Activated CD8-positive, alpha-beta T cell treated with anti-CD3 and anti-CD28 coated beads, Interleukin-2, amount 10 ng/mL, durations not matched to agents 7 days and 5 days (primary cell): ENCODE data around the gene PLAC9. TPM values are rescaled to one million over a fixed set of nuclear protein-coding genes. Genes with fewer than 3 reads are reported as not detected.

Source experiments
- ATAC-seq: fragments of 150-1000 bp; cut with Tn5 transposase; one replicate; pipeline ENCODE4 v1.10.0; 2021; ENCODE audit warnings: moderate library complexity
- CTCF ChIA-PET: fragments of 350-600 bp; sonication (Branson Sonifier 250); formaldehyde crosslinking; loops from one replicate; lab custom pipeline; 2021; ENCODE audit warnings: antibody characterized with exemption; lab: Charles Lee
- POLR2A ChIA-PET: fragments of 350-600 bp; sonication (Branson Sonifier 250); formaldehyde crosslinking; loops from one replicate; lab custom pipeline; 2021; ENCODE audit warnings: antibody characterized with exemption; lab: Charles Lee
- DNase-seq: peaks from one replicate; pipeline ENCODE4 v3.0.0-alpha.2; 2020
- H3K27ac Mint-ChIP-seq: one replicate; pipeline ENCODE4 v1.8.0; 2021; ENCODE audit warnings: mild to moderate bottlenecking, mixed read lengths
- H3K27me3 Mint-ChIP-seq: one replicate; pipeline ENCODE4 v1.8.0; 2021; ENCODE audit warnings: low read depth, mixed read lengths
- H3K36me3 Mint-ChIP-seq: one replicate; pipeline ENCODE4 v1.8.0; 2021; ENCODE audit warnings: low read depth, mixed read lengths
- H3K4me1 Mint-ChIP-seq: one replicate; pipeline ENCODE4 v1.8.0; 2021; ENCODE audit warnings: low read depth, mixed read lengths
- H3K4me3 Mint-ChIP-seq: one replicate; pipeline ENCODE4 v1.8.0; 2021; ENCODE audit warnings: mild to moderate bottlenecking, mixed read lengths
- H3K9me3 Mint-ChIP-seq: one replicate; pipeline ENCODE4 v1.8.0; 2022; ENCODE audit warnings: mixed read lengths; ENCODE audit not compliant: insufficient read depth
- total RNA-seq, 2 experiments: library from RNA; stranded (reverse); gene quantifications; one replicate each; pipeline ENCODE4 v1.2.3, GENCODE V29; 2021

PLAC9 gene
- total RNA-seq, 2 experiments from 2014 or later: not detected

DNA sequence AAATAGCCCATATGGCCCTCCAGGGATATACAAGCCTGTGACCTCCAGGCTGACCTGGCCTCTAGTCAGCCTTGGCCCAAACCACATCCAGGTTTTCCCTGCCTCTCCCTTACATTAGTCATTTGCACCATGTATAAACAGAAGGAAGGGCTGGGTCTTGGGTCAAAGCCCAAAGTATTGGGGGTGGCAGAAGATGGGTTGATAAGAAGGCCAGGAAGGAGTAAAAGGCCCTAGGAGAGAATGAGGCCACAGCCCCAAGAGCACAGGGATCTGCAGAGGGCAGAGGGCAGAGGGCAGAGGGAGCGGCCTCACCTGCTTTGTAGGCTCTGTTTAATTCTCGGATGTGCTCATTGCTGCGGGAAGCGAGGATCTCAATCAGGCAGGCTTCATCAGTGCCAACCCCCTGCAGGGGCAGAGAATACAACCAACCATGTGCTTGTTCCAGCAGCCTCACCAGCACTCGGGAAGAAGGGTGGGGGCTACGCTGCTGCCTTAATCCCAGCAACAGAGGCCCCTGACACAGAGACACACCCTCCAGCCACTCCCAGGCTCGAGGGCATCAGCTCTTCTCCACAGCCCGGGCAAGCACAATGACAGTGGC, 31.3 kb downstream of the PLAC9 start:
- ATAC-seq (no peak), DNase-seq (no peak)
- Mint-ChIP-seq H3K36me3 (peaks cover 54% of the 10 kb centered on the region), H3K4me3 (no peak overlapping the region), H3K9me3 (no peaks in the 10 kb centered on the region), H3K27ac (no peak overlapping the region), H3K4me1 (peaks cover 7% of the 10 kb centered on the region), H3K27me3 (no peaks in the 10 kb centered on the region)
- POLR2A ChIA-PET: no interaction called here
- CTCF ChIA-PET: interaction anchor here (1.7 kb wide), 1 partner anchor 40 kb away, joined by 5 read pairs; no protein-coding TSS in a partner anchor

DNA sequence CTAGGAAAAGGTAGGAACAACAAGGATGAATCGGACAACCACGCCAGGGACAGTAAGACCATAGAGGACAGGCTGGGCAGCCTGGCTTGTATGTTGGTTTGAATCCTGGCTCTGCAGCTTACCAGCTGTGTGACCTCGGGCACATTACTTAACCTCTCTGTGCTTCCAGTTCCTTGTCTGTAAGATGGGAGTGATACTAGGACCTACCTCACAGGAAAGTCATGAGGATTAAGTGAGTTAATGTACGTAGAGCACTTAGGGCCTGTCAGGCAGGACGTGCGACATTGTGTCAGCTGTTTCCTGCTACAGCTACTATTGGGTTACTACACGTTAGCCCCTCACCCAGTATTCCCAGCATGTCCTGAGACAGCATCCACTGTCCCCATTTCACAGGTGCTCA, 32.1 kb downstream of the PLAC9 start:
- H3K27me3 Mint-ChIP-seq: no peaks in the 10 kb centered on the region
- no peak for ATAC-seq
- no peak overlapping the region for H3K27ac Mint-ChIP-seq
- no peaks in the 10 kb centered on the region for H3K9me3 Mint-ChIP-seq
- ChIA-PET CTCF (interaction anchor here (1.7 kb wide), 1 partner anchor 39 kb away, joined by 5 read pairs; no protein-coding TSS in a partner anchor), POLR2A (no interaction called here)
- DNase-seq: no peak
- H3K36me3 Mint-ChIP-seq: peaks cover 51% of the 10 kb centered on the region
- no peak overlapping the region for H3K4me3 Mint-ChIP-seq
- peaks cover 3% of the 10 kb centered on the region for H3K4me1 Mint-ChIP-seq

DNA sequence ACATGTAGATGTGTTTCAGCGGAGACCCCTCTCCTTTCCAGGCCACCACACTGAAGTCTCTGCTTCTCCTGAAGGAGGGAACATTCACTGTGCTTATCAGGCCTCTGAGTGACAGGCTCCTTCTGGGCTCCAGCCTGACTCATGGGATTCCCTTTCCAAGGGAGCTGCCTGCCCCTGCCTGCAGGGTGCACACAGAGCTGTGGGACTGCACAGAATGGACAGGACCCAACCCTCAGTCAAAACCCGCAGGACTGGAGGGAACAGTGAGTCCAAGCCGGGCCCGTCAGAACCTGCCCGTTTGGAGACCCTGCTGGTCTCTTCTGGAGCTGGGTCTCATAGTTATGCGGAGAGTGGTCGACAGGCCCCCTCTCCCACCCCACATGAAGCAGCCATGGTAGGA, 32.6 kb downstream of the PLAC9 start:
- Mint-ChIP-seq H3K27me3 (no peaks in the 10 kb centered on the region), H3K27ac (peak overlapping the region; percentile 20), H3K9me3 (no peaks in the 10 kb centered on the region), H3K36me3 (peaks cover 49% of the 10 kb centered on the region), H3K4me1 (peaks cover 5% of the 10 kb centered on the region), H3K4me3 (no peak overlapping the region)
- ATAC-seq: no peak
- ChIA-PET CTCF (interaction anchor here (0.6 to 1.7 kb wide), 2 partner anchors 21 to 38 kb away, joined by 3 to 5 read pairs; no protein-coding TSS in a partner anchor), POLR2A (no interaction called here)
- DNase-seq: no peak

DNA sequence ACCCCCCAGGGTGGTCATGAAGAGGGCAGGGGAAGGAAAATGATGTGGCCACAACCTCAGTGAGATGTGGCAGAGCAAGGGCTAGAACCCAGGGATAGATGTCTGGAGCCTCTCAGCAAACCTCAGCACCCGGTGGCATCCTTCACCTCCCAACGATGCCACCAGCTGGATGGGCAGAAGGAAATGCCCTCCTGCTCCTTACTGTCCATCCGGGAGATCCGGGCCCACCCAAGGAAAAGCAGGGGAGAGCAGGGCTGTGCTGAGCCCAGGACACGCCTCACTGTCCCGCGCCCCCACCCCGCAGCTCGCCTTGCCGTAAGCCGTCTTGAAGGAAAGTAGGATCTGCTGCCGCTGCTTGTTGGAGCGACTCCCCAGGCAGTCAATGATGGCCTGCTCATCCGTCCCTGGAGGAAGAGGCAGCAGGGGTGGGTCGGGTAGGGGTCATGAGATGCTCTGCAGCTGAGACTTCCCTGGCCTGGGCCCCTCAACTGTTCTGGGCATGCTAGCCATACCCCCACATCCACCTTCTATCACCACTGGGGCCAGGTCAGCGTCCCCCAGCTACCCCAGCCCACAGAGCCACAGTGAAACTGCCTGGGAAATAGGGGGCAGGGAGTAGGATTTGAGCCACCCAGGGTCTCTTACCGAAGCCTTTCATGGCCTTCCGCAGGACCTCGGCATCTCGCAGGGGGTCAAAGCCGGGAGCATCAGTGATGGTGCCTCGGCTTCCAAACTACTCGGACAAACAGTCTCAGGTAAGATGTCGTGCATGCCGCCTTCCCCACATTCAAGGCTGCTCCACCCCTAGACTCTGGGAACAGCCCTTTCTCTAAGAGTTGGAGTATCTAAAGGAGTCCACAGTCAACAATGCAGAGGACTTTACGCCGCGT, 34.3 kb downstream of the PLAC9 start:
- H3K36me3 Mint-ChIP-seq: peaks cover 32% of the 10 kb centered on the region
- H3K4me3 Mint-ChIP-seq: no peak overlapping the region
- DNase-seq (no peak), ATAC-seq (no peak)
- ChIA-PET POLR2A (interaction anchor here (1.0 kb wide), 1 partner anchor 10 kb away, joined by 3 read pairs; no protein-coding TSS in a partner anchor), CTCF (interaction anchor here (0.7 to 1.0 kb wide), 2 partner anchors 20 to 56 kb away, joined by 3 read pairs; no protein-coding TSS in a partner anchor)
- H3K27me3 Mint-ChIP-seq: no peaks in the 10 kb centered on the region
- H3K27ac Mint-ChIP-seq: no peak overlapping the region
- H3K9me3 Mint-ChIP-seq: no peaks in the 10 kb centered on the region
- peaks cover 4% of the 10 kb centered on the region for H3K4me1 Mint-ChIP-seq

DNA sequence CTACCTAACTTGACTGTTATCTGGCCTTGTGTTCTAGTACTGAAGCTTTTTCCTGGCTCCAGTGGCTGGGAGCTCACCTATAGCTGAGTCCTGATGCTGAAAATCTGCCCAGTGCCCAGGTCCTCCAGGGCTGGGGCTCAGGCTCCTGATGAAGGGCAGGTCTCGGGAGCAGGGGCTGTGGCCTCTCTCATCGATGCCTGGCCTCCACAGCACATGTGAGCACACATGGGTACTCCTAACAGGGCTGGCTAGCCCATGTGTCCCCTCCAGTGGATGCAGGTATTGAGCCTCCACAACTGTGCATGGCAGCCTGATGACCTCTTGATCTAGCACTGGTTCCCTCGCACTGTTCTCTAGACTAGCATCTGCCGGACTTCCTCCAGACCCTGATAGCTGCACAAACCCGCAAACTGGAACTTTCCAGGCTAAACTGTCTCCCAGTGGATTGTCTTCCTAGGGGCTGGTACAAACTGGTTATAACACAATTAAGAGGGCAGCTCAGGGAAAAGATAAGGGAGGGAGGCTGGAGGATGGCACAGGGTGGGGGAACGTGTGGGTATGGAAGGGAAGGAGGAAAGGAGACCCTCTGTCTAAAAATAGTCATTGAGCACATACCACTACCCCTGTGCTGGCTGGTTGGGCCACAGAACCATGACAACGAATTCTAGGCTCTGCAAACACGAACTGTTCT, 35.1 kb downstream of the PLAC9 start:
- no peak for ATAC-seq
- POLR2A ChIA-PET: interaction anchor here (1.0 kb wide), 2 partner anchors 11 to 33 kb away, joined by 3 read pairs; no protein-coding TSS in a partner anchor
- peaks cover 4% of the 10 kb centered on the region for H3K4me1 Mint-ChIP-seq
- H3K9me3 Mint-ChIP-seq: no peaks in the 10 kb centered on the region
- H3K4me3 Mint-ChIP-seq: no peak overlapping the region
- H3K27me3 Mint-ChIP-seq: no peaks in the 10 kb centered on the region
- H3K27ac Mint-ChIP-seq: no peak overlapping the region
- peaks cover 26% of the 10 kb centered on the region for H3K36me3 Mint-ChIP-seq
- DNase-seq: no peak
- CTCF ChIA-PET: no interaction called here

DNA sequence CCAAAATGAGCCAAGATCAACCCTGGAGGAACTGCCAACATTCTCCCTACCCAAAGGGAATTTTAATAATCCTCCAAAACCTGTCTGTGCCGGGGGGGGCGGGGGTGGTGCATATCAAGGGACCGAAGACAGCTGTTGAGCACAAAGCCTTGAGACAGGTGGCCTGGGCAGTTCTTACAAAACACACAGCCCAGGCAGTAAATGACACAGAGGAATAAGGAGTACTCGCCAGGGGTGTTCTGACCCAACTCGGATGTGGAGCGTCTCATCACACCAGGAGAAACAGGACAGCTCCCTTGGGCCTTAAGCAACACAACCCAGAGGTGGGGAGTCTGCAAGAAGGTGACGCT, 35.6 kb downstream of the PLAC9 start:
- no peaks in the 10 kb centered on the region for H3K27me3 Mint-ChIP-seq
- DNase-seq (no peak), ATAC-seq (no peak)
- POLR2A ChIA-PET: interaction anchor here (1.0 kb wide), 2 partner anchors 11 to 32 kb away, joined by 3 read pairs; no protein-coding TSS in a partner anchor
- no peak overlapping the region for H3K27ac Mint-ChIP-seq
- H3K4me1 Mint-ChIP-seq: peaks cover 4% of the 10 kb centered on the region
- no peak overlapping the region for H3K4me3 Mint-ChIP-seq
- H3K36me3 Mint-ChIP-seq: peaks cover 22% of the 10 kb centered on the region
- CTCF ChIA-PET: no interaction called here
- H3K9me3 Mint-ChIP-seq: no peaks in the 10 kb centered on the region

DNA sequence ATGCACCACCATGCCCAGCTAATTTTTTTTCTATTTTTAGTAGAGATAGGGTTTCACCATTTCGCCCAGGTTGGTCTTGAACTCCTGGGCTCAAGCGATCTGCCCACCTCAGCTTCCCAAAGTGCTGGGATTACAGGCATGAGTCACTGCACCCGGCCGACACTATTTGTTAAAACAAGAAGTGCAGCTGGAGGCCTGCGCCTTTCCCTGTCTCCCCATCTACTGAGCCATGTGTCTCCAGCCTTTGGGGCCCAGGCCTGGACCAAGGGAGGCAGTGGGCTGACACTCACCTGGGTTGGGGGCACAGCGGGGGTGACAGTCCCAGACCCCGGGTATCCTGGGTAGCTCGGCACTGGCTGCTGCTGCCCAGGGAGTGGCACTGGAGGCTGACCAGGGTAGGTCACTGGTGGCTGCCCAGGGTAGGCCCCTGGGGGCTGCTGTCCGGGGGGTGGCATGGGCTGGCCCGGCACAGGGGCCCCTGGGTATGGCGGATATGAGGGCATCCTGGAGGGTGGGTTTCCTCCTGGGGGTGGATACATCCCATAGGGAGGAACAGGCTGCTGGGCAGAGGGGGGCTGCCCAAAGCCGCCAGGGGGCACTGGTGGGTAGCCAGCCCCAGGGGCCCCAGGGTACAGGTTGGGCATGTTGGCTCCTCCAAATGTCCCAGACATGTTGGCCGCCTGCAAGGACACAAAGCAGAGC, 36.3 kb downstream of the PLAC9 start:
- Mint-ChIP-seq H3K27me3 (no peaks in the 10 kb centered on the region), H3K4me3 (no peak overlapping the region), H3K4me1 (peaks cover 4% of the 10 kb centered on the region), H3K27ac (no peak overlapping the region), H3K36me3 (peaks cover 15% of the 10 kb centered on the region), H3K9me3 (no peaks in the 10 kb centered on the region)
- peak; percentile 31 for ATAC-seq
- DNase-seq: no peak
- POLR2A ChIA-PET: interaction anchor here (1.0 kb wide), 1 partner anchor 31 kb away, joined by 3 read pairs; no protein-coding TSS in a partner anchor
- CTCF ChIA-PET: interaction anchor here (0.6 kb wide), 1 partner anchor 84 kb away, joined by 3 read pairs; no protein-coding TSS in a partner anchor

DNA sequence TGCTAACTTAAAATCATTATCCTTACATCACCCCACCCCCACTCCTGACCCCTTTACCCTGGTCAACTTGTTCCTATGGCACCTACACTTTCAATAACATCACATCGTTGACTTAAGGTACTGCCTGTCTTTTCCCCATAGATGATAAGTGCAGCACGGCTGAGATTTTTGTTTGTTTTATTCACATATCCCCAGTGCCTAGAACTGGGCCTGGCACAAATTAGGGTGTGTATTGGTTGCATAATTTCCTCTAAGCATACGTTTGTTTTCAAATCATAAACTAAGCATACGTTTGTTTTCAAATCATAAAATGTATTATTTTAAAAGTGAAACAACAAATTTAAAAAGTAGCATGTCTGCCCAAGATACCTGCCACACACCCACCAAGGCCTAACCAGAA, 37.5 kb downstream of the PLAC9 start:
- H3K27ac Mint-ChIP-seq: peak overlapping the region; percentile 62
- no peak overlapping the region for H3K4me3 Mint-ChIP-seq
- no peaks in the 10 kb centered on the region for H3K27me3 Mint-ChIP-seq
- no peak for ATAC-seq
- ChIA-PET CTCF (no interaction called here), POLR2A (no interaction called here)
- H3K36me3 Mint-ChIP-seq: peaks cover 15% of the 10 kb centered on the region
- no peaks in the 10 kb centered on the region for H3K9me3 Mint-ChIP-seq
- peaks cover 4% of the 10 kb centered on the region for H3K4me1 Mint-ChIP-seq
- no peak for DNase-seq

DNA sequence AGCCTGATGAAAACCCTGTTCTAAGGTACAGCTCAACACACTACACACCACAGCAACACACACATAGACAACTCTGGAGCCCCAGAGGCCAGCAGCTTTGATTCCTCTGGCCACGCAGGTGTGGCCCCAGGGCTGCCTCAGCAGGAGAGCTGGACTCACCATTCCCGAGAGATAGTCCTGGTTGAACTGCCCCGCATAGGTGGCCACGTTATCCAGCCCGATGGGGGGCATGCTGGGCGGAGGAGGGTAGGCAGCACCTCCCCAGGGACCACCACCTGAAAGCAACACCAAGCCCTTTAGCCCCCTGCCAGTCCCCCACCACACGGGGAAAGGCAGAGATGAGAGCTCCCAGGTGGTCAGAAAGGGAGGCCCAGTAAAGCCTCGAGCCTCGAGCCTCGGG, 38.1 kb downstream of the PLAC9 start:
- ChIA-PET POLR2A (no interaction called here), CTCF (no interaction called here)
- Mint-ChIP-seq H3K36me3 (peaks cover 13% of the 10 kb centered on the region), H3K9me3 (no peaks in the 10 kb centered on the region), H3K27ac (no peak overlapping the region), H3K4me1 (peaks cover 4% of the 10 kb centered on the region), H3K4me3 (no peak overlapping the region), H3K27me3 (no peaks in the 10 kb centered on the region)
- DNase-seq (no peak), ATAC-seq (no peak)

DNA sequence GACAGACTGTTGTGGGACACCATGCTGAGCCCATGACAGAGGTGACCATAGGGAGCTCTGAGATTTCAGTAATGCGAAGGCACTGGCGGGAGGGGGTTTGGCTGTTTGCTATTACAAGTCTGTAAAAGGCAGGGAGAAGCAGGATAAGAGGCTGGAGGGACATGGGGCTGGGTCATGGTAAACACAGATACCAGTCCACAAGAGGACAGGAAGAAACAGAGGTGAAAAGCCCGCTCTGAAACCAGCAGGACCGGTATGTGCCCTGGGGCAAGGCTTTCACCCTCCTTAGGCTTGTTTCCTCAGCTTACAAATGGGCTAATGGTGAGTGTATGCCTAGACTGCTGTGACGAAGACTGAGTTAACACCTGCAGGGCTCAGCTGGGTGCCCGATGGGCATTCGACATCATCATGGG, 38.7 kb downstream of the PLAC9 start:
- no peaks in the 10 kb centered on the region for H3K27me3 Mint-ChIP-seq
- ChIA-PET CTCF (no interaction called here), POLR2A (no interaction called here)
- peaks cover 10% of the 10 kb centered on the region for H3K36me3 Mint-ChIP-seq
- no peaks in the 10 kb centered on the region for H3K9me3 Mint-ChIP-seq
- H3K4me3 Mint-ChIP-seq: no peak overlapping the region
- H3K4me1 Mint-ChIP-seq: peaks cover 4% of the 10 kb centered on the region
- ATAC-seq (no peak), DNase-seq (no peak)
- H3K27ac Mint-ChIP-seq: no peak overlapping the region

DNA sequence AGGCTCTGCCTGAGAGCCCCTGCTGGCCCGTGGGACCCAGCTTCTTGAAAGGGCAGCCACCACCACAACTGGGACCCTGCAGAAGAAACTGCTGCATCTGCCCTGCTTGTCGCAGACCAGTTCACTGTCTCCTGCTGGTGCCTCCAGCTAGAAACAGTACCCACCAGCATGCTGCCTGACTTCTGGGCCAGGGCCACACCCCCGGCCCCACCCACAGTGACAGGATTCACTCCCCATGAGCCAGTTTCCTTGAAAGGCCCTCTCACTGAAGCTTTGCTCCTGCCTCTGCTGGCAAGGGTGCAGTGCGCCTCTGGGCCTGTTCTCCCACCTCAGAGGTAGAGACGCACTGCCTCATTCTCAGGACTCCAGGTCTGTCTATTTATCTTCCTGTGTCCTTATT, 40.4 kb downstream of the PLAC9 start:
- Mint-ChIP-seq H3K9me3 (no peaks in the 10 kb centered on the region), H3K4me1 (peaks cover 4% of the 10 kb centered on the region), H3K36me3 (peaks cover 9% of the 10 kb centered on the region), H3K4me3 (no peak overlapping the region), H3K27me3 (no peaks in the 10 kb centered on the region), H3K27ac (no peak overlapping the region)
- POLR2A ChIA-PET: interaction anchor here (0.5 kb wide), 1 partner anchor 95 kb away, joined by 3 read pairs; no protein-coding TSS in a partner anchor
- DNase-seq (no peak), ATAC-seq (no peak)
- CTCF ChIA-PET: no interaction called here
